Fibroblast of lung (primary cell): ENCODE data around the gene ATP10B. TPM values are rescaled to one million over a fixed set of nuclear protein-coding genes. Genes with fewer than 3 reads are reported as not detected.

Experiments
- DNase-seq, 2 donors: peaks; one replicate each; pipeline versions ENCODE4 v3.0.0 to v3.0.0-alpha.2; 2010; ENCODE audit warnings: low read depth in 2 of 2
- H2AFZ ChIP-seq: 2 replicates; pipeline ENCODE4 v1.5.1; 2012; ENCODE audit warnings: low read length, control low read depth, inconsistent platforms
- H3K27ac ChIP-seq: 2 replicates; pipeline ENCODE4 v1.5.1; 2011; ENCODE audit warnings: low read length, control low read depth; ENCODE audit not compliant: insufficient read depth
- H3K27me3 ChIP-seq: 2 replicates; pipeline ENCODE4 v1.5.1; 2011; ENCODE audit warnings: mild to moderate bottlenecking, low read length; ENCODE audit not compliant: control insufficient read depth, insufficient read depth
- H3K36me3 ChIP-seq: 2 replicates; pipeline ENCODE4 v1.5.1; 2011; ENCODE audit warnings: low read length; ENCODE audit not compliant: control insufficient read depth, insufficient read depth
- H3K4me1 ChIP-seq: 2 replicates; pipeline ENCODE4 v1.5.1; 2011; ENCODE audit warnings: low read length; ENCODE audit not compliant: control insufficient read depth, insufficient read depth; ENCODE audit errors: extremely low read depth
- H3K4me2 ChIP-seq: 2 replicates; pipeline ENCODE4 v1.5.1; 2011; ENCODE audit warnings: low read length, control low read depth; ENCODE audit not compliant: insufficient read depth; ENCODE audit errors: extremely low read depth
- H3K4me3 ChIP-seq, 4 experiments: fragments of 200-600 bp in 1 of 4; sonication (generic) in 1 of 4; replicated peaks in 1 of 4; 2 replicates each; pipeline ENCODE4 v1.5.1; 2011 to 2016; ENCODE audit warnings: low read length in 4 of 4, low read depth in 3 of 4, mild to moderate bottlenecking in 3 of 4, control low read depth in 2 of 4, inconsistent platforms in 1 of 4, mixed read lengths in 1 of 4; ENCODE audit not compliant: insufficient read depth in 1 of 4; ENCODE audit errors: control extremely low read depth in 1 of 4
- H3K79me2 ChIP-seq: 2 replicates; pipeline ENCODE4 v1.5.1; 2012; ENCODE audit warnings: mild to moderate bottlenecking, low read length, inconsistent platforms; ENCODE audit not compliant: control insufficient read depth, insufficient read depth
- H3K9ac ChIP-seq: 2 replicates; pipeline ENCODE4 v1.5.1; 2011; ENCODE audit warnings: mild to moderate bottlenecking, low read length, control low read depth; ENCODE audit not compliant: insufficient read depth
- H3K9me3 ChIP-seq: 2 replicates; pipeline ENCODE4 v1.5.1; 2012; ENCODE audit warnings: low read depth, low read length; ENCODE audit not compliant: control insufficient read depth, insufficient read depth
- H4K20me1 ChIP-seq: 2 replicates; pipeline ENCODE4 v1.5.1; 2011; ENCODE audit warnings: low read length; ENCODE audit not compliant: control insufficient read depth, insufficient read depth; ENCODE audit errors: extremely low read depth
- EZH2 ChIP-seq: IDR thresholded peaks from 2 replicates; pipeline ENCODE4 v1.5.1; 2012; ENCODE audit warnings: low read length, control low read depth, mild to moderate bottlenecking; ENCODE audit errors: missing control alignments
- polyA plus RNA-seq, 2 donors: library from polyadenylated mRNA; depleted of rRNA in 1 of 2; stranded (reverse) in 1 of 2; unstranded in 1 of 2; fragments of >200 nt; gene quantifications; 2 replicates each; pipeline ENCODE4 v1.2.1, GENCODE V29; 2011 to 2012; ENCODE audit warnings: missing spikeins in 1 of 2
- total RNA-seq: library from RNA; depleted of rRNA; stranded (reverse); fragments of >200 nt; gene quantifications from 2 replicates; pipeline ENCODE4 v1.2.1, GENCODE V29; 2014
- TF ChIP-seq, protein P1 (sequence below), 2 donors: IDR thresholded peaks in 1 of 2; conservative IDR thresholded peaks in 1 of 2; 1 replicate in 1 of 2; 2 replicates in 1 of 2; pipeline ENCODE4 v1.5.1; 2011 to 2012; ENCODE audit warnings: low read length in 2 of 2, control low read depth in 1 of 2, inconsistent platforms in 1 of 2, low read depth in 1 of 2, mild to moderate bottlenecking in 1 of 2

ATP10B gene
- total and polyA plus RNA-seq, 2 donors (not counting 1 experiment from before 2014, with no cell fraction given): not detected

DNA sequence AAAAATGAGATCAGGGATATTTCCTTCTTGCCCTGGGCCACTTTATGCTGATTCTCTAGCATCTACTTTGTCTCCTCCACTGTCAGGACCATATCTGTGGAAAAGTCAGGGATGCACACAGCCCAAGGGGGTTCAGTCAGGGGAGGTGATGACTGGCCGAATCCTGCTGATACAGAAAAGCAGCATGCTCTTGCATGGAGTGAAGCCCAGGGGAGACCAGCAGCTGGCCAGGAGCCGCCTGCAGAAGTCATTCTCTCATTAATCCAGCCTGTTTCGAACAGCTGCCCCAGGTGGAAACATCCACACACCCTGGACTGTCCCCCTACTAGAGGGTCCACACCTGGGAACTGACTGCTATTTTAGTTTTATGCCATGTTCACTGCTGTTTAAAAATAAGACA is 177.1 kb downstream of the ATP10B start:
- Histone ChIP-seq H3K4me1 (no peaks in the 10 kb centered on the region), H2AFZ (no peak overlapping the region), H3K27ac (no peak overlapping the region), H3K79me2 (no peaks in the 10 kb centered on the region), H3K36me3 (no peaks in the 10 kb centered on the region), H3K9ac (no peak overlapping the region), H4K20me1 (no peaks in the 10 kb centered on the region), H3K4me2 (no peak overlapping the region), H3K27me3 (no peaks in the 10 kb centered on the region), H3K4me3 (no peak overlapping the region), H3K9me3 (no peaks in the 10 kb centered on the region)
- no peak for DNase-seq
- TF ChIP-seq, protein P1, sequence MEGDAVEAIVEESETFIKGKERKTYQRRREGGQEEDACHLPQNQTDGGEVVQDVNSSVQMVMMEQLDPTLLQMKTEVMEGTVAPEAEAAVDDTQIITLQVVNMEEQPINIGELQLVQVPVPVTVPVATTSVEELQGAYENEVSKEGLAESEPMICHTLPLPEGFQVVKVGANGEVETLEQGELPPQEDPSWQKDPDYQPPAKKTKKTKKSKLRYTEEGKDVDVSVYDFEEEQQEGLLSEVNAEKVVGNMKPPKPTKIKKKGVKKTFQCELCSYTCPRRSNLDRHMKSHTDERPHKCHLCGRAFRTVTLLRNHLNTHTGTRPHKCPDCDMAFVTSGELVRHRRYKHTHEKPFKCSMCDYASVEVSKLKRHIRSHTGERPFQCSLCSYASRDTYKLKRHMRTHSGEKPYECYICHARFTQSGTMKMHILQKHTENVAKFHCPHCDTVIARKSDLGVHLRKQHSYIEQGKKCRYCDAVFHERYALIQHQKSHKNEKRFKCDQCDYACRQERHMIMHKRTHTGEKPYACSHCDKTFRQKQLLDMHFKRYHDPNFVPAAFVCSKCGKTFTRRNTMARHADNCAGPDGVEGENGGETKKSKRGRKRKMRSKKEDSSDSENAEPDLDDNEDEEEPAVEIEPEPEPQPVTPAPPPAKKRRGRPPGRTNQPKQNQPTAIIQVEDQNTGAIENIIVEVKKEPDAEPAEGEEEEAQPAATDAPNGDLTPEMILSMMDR (conservative IDR thresholded peaks at IDR 0.05 in 1 of 2, IDR thresholded peaks at IDR 0.05 in 1 of 2; ENCODE audit: low read depth in 1 of 2, low read length in 2 of 2): no peak
- TF ChIP-seq EZH2: no peak

DNA sequence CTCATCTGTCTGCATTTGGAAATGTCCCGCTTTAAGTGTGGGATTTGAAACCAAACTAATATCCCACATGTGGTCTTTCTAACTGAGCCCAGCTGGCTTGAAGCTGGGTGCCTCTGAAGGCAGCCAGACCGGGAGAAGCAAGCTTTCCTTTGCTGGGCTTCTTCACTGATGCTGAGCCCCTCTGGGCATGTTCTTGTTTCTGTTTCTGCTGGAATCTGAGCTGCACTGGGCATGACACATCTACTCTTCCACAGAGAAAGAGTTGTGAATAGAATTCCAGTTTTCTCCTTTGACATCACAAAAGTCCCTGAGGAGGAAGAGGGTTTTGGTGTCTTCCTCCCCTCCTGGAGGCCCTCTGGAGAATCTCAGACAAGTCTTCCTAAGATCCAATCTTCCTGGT is 179.5 kb downstream of the ATP10B start:
- H4K20me1 ChIP-seq: no peaks in the 10 kb centered on the region
- no peak overlapping the region for H3K27ac ChIP-seq
- H2AFZ ChIP-seq: no peak overlapping the region
- DNase-seq: no peak
- no peaks in the 10 kb centered on the region for H3K79me2 ChIP-seq
- H3K9me3 ChIP-seq: no peaks in the 10 kb centered on the region
- no peaks in the 10 kb centered on the region for H3K27me3 ChIP-seq
- H3K9ac ChIP-seq: no peak overlapping the region
- no peaks in the 10 kb centered on the region for H3K36me3 ChIP-seq
- no peaks in the 10 kb centered on the region for H3K4me1 ChIP-seq
- no peak overlapping the region for H3K4me2 ChIP-seq
- no peak overlapping the region for H3K4me3 ChIP-seq
- TF ChIP-seq, protein P1 (conservative IDR thresholded peaks at IDR 0.05 in 1 of 2, IDR thresholded peaks at IDR 0.05 in 1 of 2; ENCODE audit: low read depth in 1 of 2, low read length in 2 of 2): no peak
- TF ChIP-seq EZH2: no peak

DNA sequence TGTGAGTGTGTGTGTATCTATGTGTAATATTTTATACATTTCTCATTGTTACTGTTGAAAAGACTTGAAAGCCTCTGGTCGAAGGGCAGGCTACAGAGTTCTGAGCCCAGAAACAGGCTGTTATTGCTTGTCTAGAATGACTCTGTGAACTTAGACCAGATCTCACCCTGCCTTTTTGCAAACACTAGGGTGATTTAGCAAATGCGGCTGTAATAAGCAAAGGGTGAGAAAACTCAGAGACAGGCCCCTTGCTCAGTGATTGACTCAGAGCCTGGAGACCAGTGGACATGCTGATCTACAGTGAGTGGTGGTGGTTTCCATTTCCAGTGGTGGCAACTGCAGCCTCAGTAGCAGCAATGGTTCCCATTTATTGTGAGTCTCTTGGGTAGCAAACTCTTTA is 183.7 kb downstream of the ATP10B start:
- Histone ChIP-seq H3K27me3 (no peaks in the 10 kb centered on the region), H3K4me2 (no peak overlapping the region), H3K4me1 (no peaks in the 10 kb centered on the region), H3K4me3 (no peak overlapping the region), H4K20me1 (no peaks in the 10 kb centered on the region), H3K9me3 (no peaks in the 10 kb centered on the region), H3K36me3 (no peaks in the 10 kb centered on the region), H2AFZ (no peak overlapping the region), H3K79me2 (no peaks in the 10 kb centered on the region), H3K9ac (no peak overlapping the region), H3K27ac (no peak overlapping the region)
- TF ChIP-seq EZH2: no peak
- TF ChIP-seq, protein P1 (conservative IDR thresholded peaks at IDR 0.05 in 1 of 2, IDR thresholded peaks at IDR 0.05 in 1 of 2; ENCODE audit: low read depth in 1 of 2, low read length in 2 of 2): no peak
- no peak for DNase-seq
